Fibroblast of skin of left quadriceps (primary cell): ENCODE measurements around the gene TM2D1.

Source experiments
- DNase-seq, 2 experiments: peaks; one replicate each; pipeline ENCODE4 v3.0.0-alpha.2; 2013; ENCODE audit warnings: low read depth in 2 of 2

TM2D1 gene

GRCh38 chr1:61644303-61644702, 80.6 kb downstream of the TM2D1 start:
- DNase-seq = no peak

DNA sequence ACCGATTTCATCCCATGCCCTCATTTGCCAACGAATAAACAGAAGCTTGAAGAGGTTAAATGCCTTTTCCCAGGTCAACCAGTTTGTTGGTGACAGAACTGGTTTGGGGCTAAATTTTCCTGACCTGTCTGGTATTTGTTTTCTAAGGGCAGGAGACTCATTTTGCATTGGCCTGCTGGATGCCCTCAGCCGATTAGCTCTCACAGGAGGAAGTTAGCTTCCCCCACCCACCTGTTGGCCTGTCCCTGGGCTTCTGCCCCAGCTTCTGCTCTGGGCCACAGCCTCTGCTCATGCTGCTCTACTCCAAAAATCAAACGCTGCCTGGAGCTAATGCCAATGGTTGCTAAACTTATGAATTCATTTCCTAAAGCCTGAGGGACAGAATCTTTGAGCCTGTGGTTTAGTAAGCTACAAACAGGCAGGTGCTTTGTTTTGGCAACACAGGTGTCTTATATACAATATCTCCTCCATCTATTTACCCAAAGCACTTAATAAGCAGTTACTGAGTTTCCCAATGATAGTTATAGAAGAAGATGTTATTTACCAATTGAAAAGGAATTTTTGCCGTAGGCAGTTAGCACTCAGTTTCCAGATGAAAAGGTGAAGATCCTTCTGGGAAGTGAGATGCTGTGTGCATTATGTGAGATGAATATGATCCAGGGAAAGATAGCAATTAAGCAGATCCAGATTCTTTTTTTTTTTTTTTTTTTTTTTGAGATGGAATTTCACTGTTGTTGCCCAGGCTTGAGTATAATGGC, 82.3 kb downstream of the TM2D1 start:
- no peak for DNase-seq

GRCh38 chr1:61641578-61642336, 83.2 kb downstream of the TM2D1 start:
- DNase-seq = peak; percentile 14 to 32

DNA sequence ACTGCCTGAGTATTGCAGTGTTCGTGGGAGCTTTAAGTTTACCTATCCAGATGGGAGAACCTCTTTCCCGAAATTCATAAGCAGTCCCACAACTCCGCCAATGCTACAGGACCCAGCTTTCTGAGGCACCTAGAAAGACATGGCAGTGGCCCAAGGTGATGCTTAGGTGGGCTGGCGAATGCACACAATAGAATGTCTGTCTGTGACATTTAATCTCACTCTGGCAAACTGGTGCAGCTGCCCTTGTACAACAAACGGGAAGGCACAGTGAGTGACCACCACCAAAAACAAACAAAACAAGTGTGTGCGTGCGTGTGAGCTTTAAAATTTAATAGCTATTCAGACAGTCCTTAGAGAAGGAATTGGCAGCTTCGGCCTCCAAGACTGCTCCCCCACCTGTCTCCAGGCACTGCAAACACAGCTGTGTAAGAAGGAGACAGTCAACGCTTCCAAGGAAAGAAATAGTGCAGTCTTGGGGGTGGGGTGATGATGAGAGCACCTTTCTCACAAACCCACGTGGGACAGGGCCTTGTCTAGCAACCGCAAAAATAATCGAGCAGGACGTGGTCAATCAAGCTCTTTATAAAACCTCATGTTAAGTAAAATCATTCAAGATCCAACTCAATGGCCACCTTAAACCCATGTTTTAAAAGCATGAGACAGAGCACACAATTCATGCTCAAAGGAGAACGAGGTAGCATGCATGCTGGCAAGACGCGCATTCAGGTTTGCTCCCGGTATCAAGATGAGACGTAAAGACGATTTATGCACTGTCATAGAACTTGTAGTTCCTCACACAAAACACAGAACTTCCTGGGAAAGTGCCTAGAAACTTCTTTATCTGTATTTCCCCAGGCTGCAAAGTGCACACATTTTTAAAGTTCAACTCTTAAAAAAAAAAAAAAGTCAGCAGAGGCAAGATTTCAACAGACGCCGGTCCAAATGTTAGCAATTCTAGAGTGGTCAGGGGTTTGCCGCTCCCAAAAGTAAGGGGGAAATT, 84.1 kb downstream of the TM2D1 start:
- DNase-seq = no peak

- no peak for DNase-seq
Observed at GRCh38 chr1:61639608-61640336, 85.2 kb downstream of the TM2D1 start.

DNA sequence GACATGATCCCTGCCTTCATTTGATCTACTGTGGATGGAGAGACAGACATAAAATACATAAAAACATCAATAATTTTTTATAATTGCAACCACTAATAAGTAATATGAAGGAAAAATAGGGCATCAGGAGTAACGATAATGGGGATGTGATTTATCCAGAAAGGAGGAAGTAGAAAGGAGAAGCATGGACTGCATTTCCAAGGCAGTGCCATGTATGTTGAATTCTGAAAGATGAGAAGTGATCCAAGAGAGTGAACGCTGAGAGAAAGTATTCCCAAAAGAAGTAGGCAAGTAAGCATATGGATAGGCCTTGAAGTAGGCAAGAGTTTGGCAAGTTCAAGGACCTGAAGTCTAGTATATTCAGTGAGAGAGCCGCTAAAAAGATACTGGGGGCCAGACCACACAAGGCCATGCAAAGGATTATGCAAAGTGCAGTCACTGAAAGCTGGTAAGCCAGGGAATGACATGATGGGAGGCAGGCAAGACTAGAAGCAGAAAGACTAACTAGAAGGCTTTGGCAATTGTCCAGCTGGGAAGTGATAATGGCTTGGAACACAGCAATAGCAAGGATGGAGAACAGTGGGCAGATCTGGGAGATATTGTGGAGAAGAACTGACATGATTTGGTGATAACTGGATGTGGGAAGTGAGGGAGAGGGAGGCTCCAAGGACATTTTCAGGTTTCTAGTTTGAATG, 85.9 kb downstream of the TM2D1 start:
- DNase-seq = no peak

DNA sequence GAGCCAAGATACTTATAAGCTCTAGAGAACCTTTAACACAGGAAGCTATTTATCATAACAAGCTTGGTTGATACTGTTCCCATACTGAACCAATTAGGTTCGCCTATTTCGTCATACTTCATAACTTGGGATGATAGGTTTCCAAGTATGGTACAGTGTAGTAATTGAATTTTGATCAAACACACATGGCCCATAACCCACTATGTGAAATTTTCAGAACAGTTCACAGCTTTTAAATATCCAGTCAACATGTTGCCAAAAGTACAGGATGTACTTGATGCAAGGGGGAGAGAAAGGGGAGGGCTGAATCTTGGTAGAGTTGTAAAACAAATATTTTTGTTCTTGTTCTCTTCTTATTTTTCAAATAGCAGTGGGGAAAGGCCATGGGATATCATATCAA, 86.6 kb downstream of the TM2D1 start:
- DNase-seq = peak; percentile 96

DNA sequence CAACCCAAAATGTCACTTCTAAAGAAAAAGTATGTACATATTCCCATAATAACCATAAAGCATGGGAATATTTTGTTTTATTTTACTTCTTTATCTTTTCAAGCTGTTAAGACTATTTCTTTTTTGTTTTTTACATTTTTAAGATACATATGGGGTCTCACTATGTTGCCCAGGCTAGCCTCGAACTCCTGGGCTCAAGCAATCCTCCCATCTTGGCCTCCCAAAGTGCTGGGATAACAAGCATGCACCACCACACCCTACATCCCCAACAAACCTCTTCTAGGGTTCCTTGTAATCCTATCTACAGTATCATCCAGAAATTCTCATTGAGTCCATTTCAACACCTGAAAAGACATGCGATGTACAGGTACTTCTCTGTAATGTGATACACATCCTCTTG, 87.5 kb downstream of the TM2D1 start:
- no peak for DNase-seq

DNA sequence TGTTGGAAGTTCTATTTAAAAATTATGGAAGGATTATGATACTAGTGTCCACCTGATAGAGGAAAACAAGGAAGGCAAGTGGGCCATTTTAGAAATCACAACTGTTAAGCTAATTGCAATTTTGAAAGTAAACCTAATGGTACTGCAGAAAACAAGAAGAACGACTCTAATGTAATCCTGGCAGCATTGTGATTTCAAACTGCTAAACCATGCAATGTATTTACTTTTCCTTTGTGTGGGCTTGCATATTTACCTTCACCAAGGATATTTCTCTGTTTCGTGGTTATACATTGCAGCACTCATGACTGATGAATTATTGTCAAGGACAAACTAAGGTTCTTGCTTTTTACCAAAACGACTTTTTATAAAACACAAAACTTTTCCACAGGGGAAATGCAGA, 88.1 kb downstream of the TM2D1 start:
- DNase-seq = no peak

DNA sequence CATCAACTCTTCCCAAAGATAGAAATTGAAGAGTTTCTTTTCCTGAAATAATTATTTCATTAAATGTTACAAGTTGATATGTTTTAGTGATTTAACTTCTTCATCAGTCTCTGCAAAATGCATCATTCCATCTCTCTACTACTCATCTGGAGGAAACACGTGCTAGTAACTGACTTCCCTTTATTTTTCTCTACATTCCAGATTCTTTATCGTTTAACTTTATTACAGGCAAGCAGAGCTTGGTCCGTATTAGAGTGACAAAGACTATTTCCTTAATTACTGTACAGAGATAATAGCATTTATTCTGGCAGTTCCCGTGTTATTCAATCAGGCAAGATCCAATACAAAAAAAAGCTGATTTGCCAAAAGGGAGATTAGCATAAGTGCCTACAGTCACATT, 88.6 kb downstream of the TM2D1 start:
- DNase-seq = no peak

DNA sequence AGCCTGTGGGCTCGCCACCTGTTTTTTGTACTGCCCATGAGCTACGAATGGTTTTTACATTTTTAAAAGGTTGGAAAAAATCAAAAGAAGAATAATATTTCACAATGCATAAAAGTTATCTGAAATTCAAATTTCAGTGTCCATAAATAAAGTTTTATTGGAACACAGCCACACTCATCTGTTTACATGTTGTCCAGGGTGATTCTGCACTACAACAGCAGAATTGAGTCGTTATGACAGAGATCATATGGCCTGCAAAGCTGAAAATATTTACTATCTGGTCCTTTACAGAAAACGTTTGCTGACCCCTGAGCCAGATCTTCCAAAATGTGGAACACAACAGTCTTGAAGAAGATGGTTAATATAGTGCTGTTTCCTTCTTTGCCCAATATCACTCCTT, 89.4 kb downstream of the TM2D1 start:
- DNase-seq = no peak

- no peak for DNase-seq
Observed at GRCh38 chr1:61631436-61631835, 93.5 kb downstream of the TM2D1 start.
